NCI-H2196 treated with DMSO at 0.1 percent for 48 hours (cell line): ENCODE results near the gene CETP.
"Not testable (repeated sequence)": the region's sequence is repeated elsewhere in the genome, so short reads cannot be mapped to it uniquely, and the experiment has no call there.

Source experiments
- DNase-seq: peaks from one replicate; lab custom pipeline; 2025; ENCODE audit not compliant: unreplicated experiment; lab: John Stamatoyannopoulos, UW

CETP gene

GRCh38 chr16:56933828-56934598 is 27.7 kb upstream of the CETP start:
- no peak for DNase-seq

- DNase-seq: not testable (repeated sequence)
Measured at GRCh38 chr16:56934599-56935145, 27.1 kb upstream of the CETP start.

- DNase-seq: no peak
Measured at GRCh38 chr16:56935201-56935600, 26.5 kb upstream of the CETP start.

- no peak for DNase-seq
Measured at GRCh38 chr16:56936491-56936890, 25.3 kb upstream of the CETP start.

GRCh38 chr16:56936950-56937349 is 24.8 kb upstream of the CETP start:
- DNase-seq: no peak

- no peak for DNase-seq
Measured at GRCh38 chr16:56938664-56939513, 22.9 kb upstream of the CETP start.

- DNase-seq: peak; percentile 25
Measured at GRCh38 chr16:56939801-56940200, 21.9 kb upstream of the CETP start.

GRCh38 chr16:56941092-56941491 is 20.7 kb upstream of the CETP start:
- no peak for DNase-seq

GRCh38 chr16:56941856-56942331 is 19.9 kb upstream of the CETP start:
- no peak for DNase-seq

GRCh38 chr16:56943761-56944375 is 17.9 kb upstream of the CETP start:
- no peak for DNase-seq

GRCh38 chr16:56944954-56945839 is 16.6 kb upstream of the CETP start:
- no peak for DNase-seq

GRCh38 chr16:56945847-56946527 is 15.8 kb upstream of the CETP start:
- no peak for DNase-seq

GRCh38 chr16:56946767-56947603 is 14.8 kb upstream of the CETP start:
- DNase-seq: no peak

- no peak for DNase-seq
Measured at GRCh38 chr16:56947604-56947995, 14.2 kb upstream of the CETP start.

GRCh38 chr16:56948234-56948633 is 13.5 kb upstream of the CETP start:
- DNase-seq: no peak

- DNase-seq: no peak
Measured at GRCh38 chr16:56950051-56950450, 11.7 kb upstream of the CETP start.

GRCh38 chr16:56950455-56950854 is 11.3 kb upstream of the CETP start:
- no peak for DNase-seq

GRCh38 chr16:56950881-56951771 is 10.6 kb upstream of the CETP start:
- DNase-seq: no peak
